DND-41 (cell line): ENCODE data around the gene CARMIL1.

ENCODE experiments used
- ATAC-seq: fragments of 200-7000 bp; cut with Tn5 transposase; 3 replicates; pipeline ENCODE4 v1.9.1; 2021; ENCODE audit warnings: low read depth; ENCODE audit not compliant: insufficient read depth
- DNase-seq: peaks from one replicate; pipeline ENCODE4 v3.0.0-alpha.2; 2020
- H2AFZ ChIP-seq: 2 replicates; pipeline ENCODE4 v1.6.0; 2012; ENCODE audit warnings: low read depth, low read length
- H3K27ac ChIP-seq: 2 replicates; pipeline ENCODE4 v1.5.1; 2012; ENCODE audit warnings: low read length, inconsistent platforms
- H3K27me3 ChIP-seq: fragments of 200-600 bp; sonication (generic); 2 replicates; pipeline ENCODE4 v1.6.0; 2012; ENCODE audit warnings: low read length, mild to moderate bottlenecking, inconsistent platforms; ENCODE audit not compliant: insufficient read depth, poor library complexity
- H3K36me3 ChIP-seq: 2 replicates; pipeline ENCODE4 v1.5.1; 2012; ENCODE audit warnings: low read length, inconsistent platforms; ENCODE audit not compliant: insufficient read depth
- H3K4me1 ChIP-seq: 2 replicates; pipeline ENCODE4 v1.5.1; 2012; ENCODE audit warnings: mild to moderate bottlenecking, low read length; ENCODE audit not compliant: insufficient read depth
- H3K4me2 ChIP-seq: 2 replicates; pipeline ENCODE4 v1.6.0; 2012; ENCODE audit warnings: mild to moderate bottlenecking, moderate library complexity, low read length, inconsistent platforms; ENCODE audit not compliant: insufficient read depth
- H3K4me3 ChIP-seq, 2 experiments: fragments of 200-600 bp in 1 of 2; shearing (Covaris generic) in 1 of 2; 2 replicates each; pipeline ENCODE4 v1.5.1; 2012 to 2016; ENCODE audit warnings: inconsistent platforms in 2 of 2, low read length in 2 of 2, mild to moderate bottlenecking in 2 of 2, low read depth in 1 of 2, moderate library complexity in 1 of 2
- H3K79me2 ChIP-seq: 2 replicates; pipeline ENCODE4 v1.6.0; 2012; ENCODE audit warnings: low read length, inconsistent platforms; ENCODE audit not compliant: insufficient read depth
- H3K9ac ChIP-seq: 2 replicates; pipeline ENCODE4 v1.6.0; 2012; ENCODE audit warnings: low read depth, mild to moderate bottlenecking, inconsistent platforms, low read length, moderate library complexity
- H3K9me3 ChIP-seq: 2 replicates; pipeline ENCODE4 v1.5.1; 2012; ENCODE audit warnings: low read length, moderate library complexity, mild to moderate bottlenecking, inconsistent platforms; ENCODE audit not compliant: insufficient read depth, severe bottlenecking
- H4K20me1 ChIP-seq: 2 replicates; pipeline ENCODE4 v1.6.0; 2012; ENCODE audit warnings: low read length; ENCODE audit not compliant: insufficient read depth
- EZH2 ChIP-seq: IDR thresholded peaks from 3 replicates; pipeline ENCODE4 v1.6.1; 2012; ENCODE audit warnings: borderline replicate concordance, low read depth, mild to moderate bottlenecking, moderate library complexity, low read length, inconsistent platforms; ENCODE audit not compliant: severe bottlenecking
- TF ChIP-seq, protein P1 (sequence below): IDR thresholded peaks from 2 replicates; pipeline ENCODE4 v1.5.1; 2012; ENCODE audit warnings: borderline replicate concordance, low read length, moderate library complexity, mild to moderate bottlenecking; ENCODE audit not compliant: poor library complexity, severe bottlenecking; ENCODE audit errors: extremely low read depth

Gene CARMIL1

GRCh38 chr6:25344827-25345226 lies 65.7 kb downstream of the CARMIL1 start:
- H3K79me2 ChIP-seq = no peaks in the 10 kb centered on the region
- no peak overlapping the region for H3K9ac ChIP-seq
- DNase-seq (no peak), ATAC-seq (no peak)
- no peak overlapping the region for H2AFZ ChIP-seq
- H3K9me3 ChIP-seq = no peaks in the 10 kb centered on the region
- no peaks in the 10 kb centered on the region for H4K20me1 ChIP-seq
- H3K27ac ChIP-seq = no peak overlapping the region
- H3K4me1 ChIP-seq = no peaks in the 10 kb centered on the region
- no peak overlapping the region for H3K4me3 ChIP-seq
- TF ChIP-seq, protein P1, sequence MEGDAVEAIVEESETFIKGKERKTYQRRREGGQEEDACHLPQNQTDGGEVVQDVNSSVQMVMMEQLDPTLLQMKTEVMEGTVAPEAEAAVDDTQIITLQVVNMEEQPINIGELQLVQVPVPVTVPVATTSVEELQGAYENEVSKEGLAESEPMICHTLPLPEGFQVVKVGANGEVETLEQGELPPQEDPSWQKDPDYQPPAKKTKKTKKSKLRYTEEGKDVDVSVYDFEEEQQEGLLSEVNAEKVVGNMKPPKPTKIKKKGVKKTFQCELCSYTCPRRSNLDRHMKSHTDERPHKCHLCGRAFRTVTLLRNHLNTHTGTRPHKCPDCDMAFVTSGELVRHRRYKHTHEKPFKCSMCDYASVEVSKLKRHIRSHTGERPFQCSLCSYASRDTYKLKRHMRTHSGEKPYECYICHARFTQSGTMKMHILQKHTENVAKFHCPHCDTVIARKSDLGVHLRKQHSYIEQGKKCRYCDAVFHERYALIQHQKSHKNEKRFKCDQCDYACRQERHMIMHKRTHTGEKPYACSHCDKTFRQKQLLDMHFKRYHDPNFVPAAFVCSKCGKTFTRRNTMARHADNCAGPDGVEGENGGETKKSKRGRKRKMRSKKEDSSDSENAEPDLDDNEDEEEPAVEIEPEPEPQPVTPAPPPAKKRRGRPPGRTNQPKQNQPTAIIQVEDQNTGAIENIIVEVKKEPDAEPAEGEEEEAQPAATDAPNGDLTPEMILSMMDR = no peak
- no peak for TF ChIP-seq EZH2
- H3K4me2 ChIP-seq = no peak overlapping the region
- no peaks in the 10 kb centered on the region for H3K36me3 ChIP-seq
- H3K27me3 ChIP-seq = peaks cover 10% of the 10 kb centered on the region

DNA sequence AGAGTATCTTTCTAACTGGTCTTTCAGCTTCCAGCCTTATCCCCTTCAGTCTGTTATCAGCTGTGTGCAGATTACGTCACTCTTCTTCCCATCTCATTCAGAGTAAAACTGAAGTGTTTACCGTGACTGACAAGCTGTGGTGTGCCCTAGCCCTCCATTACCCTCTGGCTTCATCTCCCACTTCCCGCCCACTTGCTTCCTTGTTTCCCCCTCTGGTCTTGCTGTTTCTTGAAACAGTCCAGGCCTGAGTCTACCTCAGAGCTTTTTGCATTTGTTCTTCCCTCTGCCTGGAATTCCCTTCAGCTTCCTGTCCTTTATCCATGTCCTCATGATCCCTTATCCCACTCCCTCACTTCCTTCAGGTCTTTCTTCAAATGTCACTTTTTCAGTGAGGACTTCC lies 66.9 kb downstream of the CARMIL1 start:
- Histone ChIP-seq H3K27ac (no peak overlapping the region), H3K9me3 (no peaks in the 10 kb centered on the region), H3K4me3 (no peak overlapping the region), H4K20me1 (no peaks in the 10 kb centered on the region), H3K4me1 (no peaks in the 10 kb centered on the region), H3K79me2 (no peaks in the 10 kb centered on the region), H2AFZ (no peak overlapping the region), H3K4me2 (no peak overlapping the region), H3K9ac (no peak overlapping the region), H3K27me3 (peaks cover 10% of the 10 kb centered on the region), H3K36me3 (no peaks in the 10 kb centered on the region)
- DNase-seq (no peak), ATAC-seq (no peak)
- TF ChIP-seq EZH2 = no peak
- TF ChIP-seq, protein P1 = no peak

- no peak for ATAC-seq
- no peaks in the 10 kb centered on the region for H4K20me1 ChIP-seq
- H3K79me2 ChIP-seq = no peaks in the 10 kb centered on the region
Measured at GRCh38 chr6:25350573-25350972, 71.4 kb downstream of the CARMIL1 start.

More at GRCh38 chr6:25350573-25350972, 71.4 kb downstream of the CARMIL1 start:
- Histone ChIP-seq H3K36me3 (no peaks in the 10 kb centered on the region), H2AFZ (no peak overlapping the region), H3K27me3 (no peaks in the 10 kb centered on the region), H3K4me1 (no peaks in the 10 kb centered on the region), H3K27ac (no peak overlapping the region), H3K4me3 (no peak overlapping the region), H3K4me2 (no peak overlapping the region), H3K9me3 (no peaks in the 10 kb centered on the region), H3K9ac (no peak overlapping the region)
- TF ChIP-seq, protein P1 = no peak
- TF ChIP-seq EZH2 = no peak
- DNase-seq = no peak
